ENCODE measurements around the gene HIVEP3.

GRCh38 chr1:41794031-41794430 lies 124.7 kb downstream of the HIVEP3 start:
- TF ChIP-seq CTCF (IDR thresholded peaks at IDR 0.05; ENCODE audit: low read length) (no peak), EZH2 (optimal IDR thresholded peaks at IDR 0.05; ENCODE audit: low read depth, low read length) (no peak)
